ENCODE results near the gene TIMM13.

Gene TIMM13

GRCh38 chr19:2454962-2455850 lies 27.8 kb upstream of the TIMM13 start:
- DNase-seq, result no peak

- DNase-seq, result no peak
Measured at GRCh38 chr19:2454199-2454961, 27.0 kb upstream of the TIMM13 start.

- no peak for DNase-seq
Measured at GRCh38 chr19:2453431-2454025, 26.1 kb upstream of the TIMM13 start.

GRCh38 chr19:2451741-2452140 lies 24.4 kb upstream of the TIMM13 start:
- DNase-seq, result no peak

GRCh38 chr19:2451138-2451537 lies 23.8 kb upstream of the TIMM13 start:
- DNase-seq, result no peak

- no peak for DNase-seq
Measured at GRCh38 chr19:2449019-2449418, 21.6 kb upstream of the TIMM13 start.

- no peak for DNase-seq
Measured at GRCh38 chr19:2446381-2446780, 19.0 kb upstream of the TIMM13 start.

GRCh38 chr19:2444251-2445002 lies 17.0 kb upstream of the TIMM13 start:
- no peak for DNase-seq

- DNase-seq, result no peak
Measured at GRCh38 chr19:2443785-2444182, 16.4 kb upstream of the TIMM13 start.

- DNase-seq, result no peak
Measured at GRCh38 chr19:2443116-2443784, 15.9 kb upstream of the TIMM13 start.

- no peak for DNase-seq
Measured at GRCh38 chr19:2441096-2441752, 13.8 kb upstream of the TIMM13 start.

GRCh38 chr19:2440515-2440914 lies 13.1 kb upstream of the TIMM13 start:
- no peak for DNase-seq

- no peak for DNase-seq
Measured at GRCh38 chr19:2438178-2438577, 10.8 kb upstream of the TIMM13 start.

GRCh38 chr19:2436926-2437325 lies 9.5 kb upstream of the TIMM13 start:
- DNase-seq, result no peak

GRCh38 chr19:2436384-2436783 lies 9.0 kb upstream of the TIMM13 start:
- DNase-seq, result no peak

- no peak for DNase-seq
Measured at GRCh38 chr19:2434721-2435265, 7.4 kb upstream of the TIMM13 start.

- no peak for DNase-seq
Measured at GRCh38 chr19:2434267-2434666, 6.9 kb upstream of the TIMM13 start.

- no peak for DNase-seq
Measured at GRCh38 chr19:2433854-2434253, 6.5 kb upstream of the TIMM13 start.

- DNase-seq, result no peak
Measured at GRCh38 chr19:2432131-2432848, 4.9 kb upstream of the TIMM13 start.

GRCh38 chr19:2431318-2432055 lies 4.1 kb upstream of the TIMM13 start:
- DNase-seq, result no peak

Data from inflammatory macrophage (primary cell).